Astrocyte (in vitro differentiated cells and primary cell): ENCODE results near the gene UNCX.

Experiments
- CTCF ChIP-seq: IDR thresholded peaks from 2 replicates; pipeline ENCODE4 v1.5.1; 2011; ENCODE audit warnings: low read depth, mild to moderate bottlenecking, inconsistent platforms, low read length, moderate library complexity; ENCODE audit not compliant: insufficient read depth
- EZH2 ChIP-seq: IDR thresholded peaks from 2 replicates; pipeline ENCODE4 v1.6.1; 2012; ENCODE audit warnings: mild to moderate bottlenecking, low read length, inconsistent platforms; ENCODE audit not compliant: insufficient read depth

- TF ChIP-seq EZH2 (no peak), CTCF (peak; percentile 16)
Measured at GRCh38 chr7:1193593-1194424, 38.9 kb upstream of the UNCX start.
